HG03175 (cell line): ENCODE data around the gene PLD4.
A peak's percentile ranks its signal among the peaks of the same experiment; 100 is the strongest.
"Not testable (repeated sequence)": the region's sequence is repeated elsewhere in the genome, so short reads cannot be mapped to it uniquely, and the experiment has no call there.

ENCODE experiments used
- ATAC-seq: cut with Tn5 transposase; IDR thresholded peaks from one replicate; pipeline ENCODE4 v1.9.1; 2021; ENCODE audit warnings: mild to moderate bottlenecking, moderate library complexity; ENCODE audit not compliant: unreplicated experiment

Gene PLD4

GRCh38 chr14:104898195-104898558 is 26.5 kb upstream of the PLD4 start:
- no peak for ATAC-seq

- no peak for ATAC-seq
Measured at GRCh38 chr14:104898870-104899510, 25.7 kb upstream of the PLD4 start.

- no peak for ATAC-seq
Measured at GRCh38 chr14:104899781-104900180, 24.9 kb upstream of the PLD4 start.

- no peak for ATAC-seq
Measured at GRCh38 chr14:104900639-104901512, 23.8 kb upstream of the PLD4 start.

- ATAC-seq = no peak
Measured at GRCh38 chr14:104903990-104904389, 20.7 kb upstream of the PLD4 start.

- not testable (repeated sequence) for ATAC-seq
Measured at GRCh38 chr14:104904650-104905578, 19.8 kb upstream of the PLD4 start.

GRCh38 chr14:104905579-104905933 is 19.1 kb upstream of the PLD4 start:
- not testable (repeated sequence) for ATAC-seq

GRCh38 chr14:104908303-104908702 is 16.4 kb upstream of the PLD4 start:
- no peak for ATAC-seq

GRCh38 chr14:104912053-104912452 is 12.6 kb upstream of the PLD4 start:
- no peak for ATAC-seq

GRCh38 chr14:104913435-104913834 is 11.2 kb upstream of the PLD4 start:
- ATAC-seq = no peak

- no peak for ATAC-seq
Measured at GRCh38 chr14:104917116-104917515, 7.6 kb upstream of the PLD4 start.

GRCh38 chr14:104917993-104918392 is 6.7 kb upstream of the PLD4 start:
- no peak for ATAC-seq

- ATAC-seq = not testable (repeated sequence)
Measured at GRCh38 chr14:104919152-104919992, 5.3 kb upstream of the PLD4 start.

GRCh38 chr14:104919993-104920315 is 4.7 kb upstream of the PLD4 start:
- ATAC-seq = no peak

- no peak for ATAC-seq
Measured at GRCh38 chr14:104923640-104924420, 849 bp upstream of the PLD4 start.

- ATAC-seq = no peak
Measured at GRCh38 chr14:104925214-104925854, 655 bp downstream of the PLD4 start.

- no peak for ATAC-seq
Measured at GRCh38 chr14:104925855-104926609, 1.4 kb downstream of the PLD4 start.

GRCh38 chr14:104926619-104927431 is 2.1 kb downstream of the PLD4 start:
- peak; percentile 84 for ATAC-seq
